ENCODE data around the gene ABHD8.
"Not testable (repeated sequence)": the region's sequence is repeated elsewhere in the genome, so short reads cannot be mapped to it uniquely, and the experiment has no call there.

- TF ChIP-seq CTCF (IDR thresholded peaks at IDR 0.05; ENCODE audit: low read length); EZH2 (optimal IDR thresholded peaks at IDR 0.05; ENCODE audit: low read depth, low read length): not testable (repeated sequence)
Measured at GRCh38 chr19:17274892-17275291, 28.3 kb downstream of the ABHD8 start.
